22Rv1 (cell line): ENCODE results near the gene RCSD1.

Experiments used
- ZFX ChIP-seq: fragments of 450-650 bp; IDR thresholded peaks from 2 replicates; pipeline ENCODE4 v1.6.1; 2017; ENCODE audit warnings: antibody characterized with exemption, borderline replicate concordance
- TF ChIP-seq, protein P1 (sequence below): fragments of 450-650 bp; IDR thresholded peaks from 2 replicates; pipeline ENCODE4 v1.5.1; 2017; ENCODE audit warnings: mild to moderate bottlenecking

DNA sequence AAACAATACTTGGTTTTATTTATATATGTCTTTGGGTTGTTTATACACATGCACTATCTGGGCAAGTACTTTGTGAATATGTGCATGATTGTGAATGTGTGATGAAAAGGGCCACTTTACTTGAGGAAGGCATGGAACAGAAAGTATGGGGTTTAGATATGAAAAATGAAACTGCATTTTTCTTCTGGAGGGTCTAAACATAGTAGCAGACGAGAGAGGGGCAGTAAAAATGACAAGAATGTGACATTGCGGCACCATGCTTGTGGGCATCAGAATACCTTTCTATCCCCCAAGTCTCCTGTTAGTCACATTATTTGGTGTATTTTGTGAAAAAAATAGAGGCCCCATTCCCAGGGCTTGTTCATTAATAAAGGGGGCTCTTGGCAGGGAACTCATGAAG lies 76.3 kb downstream of the RCSD1 start:
- TF ChIP-seq, protein P1, sequence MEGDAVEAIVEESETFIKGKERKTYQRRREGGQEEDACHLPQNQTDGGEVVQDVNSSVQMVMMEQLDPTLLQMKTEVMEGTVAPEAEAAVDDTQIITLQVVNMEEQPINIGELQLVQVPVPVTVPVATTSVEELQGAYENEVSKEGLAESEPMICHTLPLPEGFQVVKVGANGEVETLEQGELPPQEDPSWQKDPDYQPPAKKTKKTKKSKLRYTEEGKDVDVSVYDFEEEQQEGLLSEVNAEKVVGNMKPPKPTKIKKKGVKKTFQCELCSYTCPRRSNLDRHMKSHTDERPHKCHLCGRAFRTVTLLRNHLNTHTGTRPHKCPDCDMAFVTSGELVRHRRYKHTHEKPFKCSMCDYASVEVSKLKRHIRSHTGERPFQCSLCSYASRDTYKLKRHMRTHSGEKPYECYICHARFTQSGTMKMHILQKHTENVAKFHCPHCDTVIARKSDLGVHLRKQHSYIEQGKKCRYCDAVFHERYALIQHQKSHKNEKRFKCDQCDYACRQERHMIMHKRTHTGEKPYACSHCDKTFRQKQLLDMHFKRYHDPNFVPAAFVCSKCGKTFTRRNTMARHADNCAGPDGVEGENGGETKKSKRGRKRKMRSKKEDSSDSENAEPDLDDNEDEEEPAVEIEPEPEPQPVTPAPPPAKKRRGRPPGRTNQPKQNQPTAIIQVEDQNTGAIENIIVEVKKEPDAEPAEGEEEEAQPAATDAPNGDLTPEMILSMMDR = no peak
- TF ChIP-seq ZFX = no peak
